Right atrium auricular region (tissue), 2 donors: Measurements from ENCODE around the gene IFITM5. TPM values are rescaled to one million over a fixed set of nuclear protein-coding genes. Genes with fewer than 3 reads are reported as not detected.

Experiments
- DNase-seq: peaks from one replicate; pipeline ENCODE4 v3.0.0-alpha.2; 2019; ENCODE audit warnings: low spot score
- H3K27ac ChIP-seq, 2 donors: fragments of 200-600 bp; sonication (generic); 1 replicate in 1 of 2; 2 replicates in 1 of 2; pipeline ENCODE4 v1.5.1; 2016 to 2019
- H3K27me3 ChIP-seq, 2 donors: fragments of 200-600 bp; sonication (generic); one replicate each; pipeline versions ENCODE4 v1.5.1 to v1.6.0; 2017 to 2019
- H3K36me3 ChIP-seq: fragments of 200-600 bp; sonication (generic); one replicate; pipeline ENCODE4 v1.5.1; 2016
- H3K4me1 ChIP-seq, 2 donors: fragments of 200-600 bp; sonication (generic); one replicate each; pipeline versions ENCODE4 v1.5.1 to v1.6.0; 2017 to 2019
- H3K4me3 ChIP-seq, 2 donors: fragments of 200-600 bp; sonication (generic); 1 replicate in 1 of 2; 2 replicates in 1 of 2; pipeline ENCODE4 v1.5.1; 2017 to 2019; ENCODE audit warnings: mild to moderate bottlenecking in 1 of 2, moderate library complexity in 1 of 2
- H3K9me3 ChIP-seq, 2 donors: fragments of 200-600 bp; sonication (generic); one replicate each; pipeline ENCODE4 v1.5.1; 2019
- total RNA-seq, 2 donors: library from RNA; depleted of rRNA; stranded (reverse); fragments of >200 nt; gene quantifications; one replicate each; pipeline ENCODE4 v1.1.0, GENCODE V29; 2016
- TF ChIP-seq, protein P1 (sequence below), 2 donors: fragments of 200-600 bp; sonication (generic); IDR thresholded peaks; one replicate each; pipeline ENCODE4 v1.5.1; 2019; ENCODE audit warnings: antibody characterized with exemption in 2 of 2

The IFITM5 gene
- total RNA-seq, 2 donors from 2014 or later: not detected

- TF ChIP-seq, protein P1, sequence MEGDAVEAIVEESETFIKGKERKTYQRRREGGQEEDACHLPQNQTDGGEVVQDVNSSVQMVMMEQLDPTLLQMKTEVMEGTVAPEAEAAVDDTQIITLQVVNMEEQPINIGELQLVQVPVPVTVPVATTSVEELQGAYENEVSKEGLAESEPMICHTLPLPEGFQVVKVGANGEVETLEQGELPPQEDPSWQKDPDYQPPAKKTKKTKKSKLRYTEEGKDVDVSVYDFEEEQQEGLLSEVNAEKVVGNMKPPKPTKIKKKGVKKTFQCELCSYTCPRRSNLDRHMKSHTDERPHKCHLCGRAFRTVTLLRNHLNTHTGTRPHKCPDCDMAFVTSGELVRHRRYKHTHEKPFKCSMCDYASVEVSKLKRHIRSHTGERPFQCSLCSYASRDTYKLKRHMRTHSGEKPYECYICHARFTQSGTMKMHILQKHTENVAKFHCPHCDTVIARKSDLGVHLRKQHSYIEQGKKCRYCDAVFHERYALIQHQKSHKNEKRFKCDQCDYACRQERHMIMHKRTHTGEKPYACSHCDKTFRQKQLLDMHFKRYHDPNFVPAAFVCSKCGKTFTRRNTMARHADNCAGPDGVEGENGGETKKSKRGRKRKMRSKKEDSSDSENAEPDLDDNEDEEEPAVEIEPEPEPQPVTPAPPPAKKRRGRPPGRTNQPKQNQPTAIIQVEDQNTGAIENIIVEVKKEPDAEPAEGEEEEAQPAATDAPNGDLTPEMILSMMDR (IDR thresholded peaks at IDR 0.05): no peak
- no peak for DNase-seq
- no peaks in the 10 kb centered on the region for H3K27me3 ChIP-seq
- no peak overlapping the region for H3K4me3 ChIP-seq
- H3K9me3 ChIP-seq: no peaks in the 10 kb centered on the region
- peaks cover 0 to 16% of the 10 kb centered on the region in 2 donors for H3K4me1 ChIP-seq
- no peaks in the 10 kb centered on the region for H3K36me3 ChIP-seq
- H3K27ac ChIP-seq: no peak overlapping the region
Observed at GRCh38 chr11:293271-293851, 6.0 kb downstream of the IFITM5 start.

GRCh38 chr11:292211-293121 is 6.9 kb downstream of the IFITM5 start:
- Histone ChIP-seq H3K4me1 (peaks cover 0 to 23% of the 10 kb centered on the region in 2 donors), H3K27ac (no peak overlapping the region), H3K27me3 (no peaks in the 10 kb centered on the region), H3K9me3 (no peaks in the 10 kb centered on the region), H3K4me3 (no peak overlapping the region), H3K36me3 (no peaks in the 10 kb centered on the region)
- TF ChIP-seq, protein P1 (IDR thresholded peaks at IDR 0.05): no peak
- no peak for DNase-seq

DNA sequence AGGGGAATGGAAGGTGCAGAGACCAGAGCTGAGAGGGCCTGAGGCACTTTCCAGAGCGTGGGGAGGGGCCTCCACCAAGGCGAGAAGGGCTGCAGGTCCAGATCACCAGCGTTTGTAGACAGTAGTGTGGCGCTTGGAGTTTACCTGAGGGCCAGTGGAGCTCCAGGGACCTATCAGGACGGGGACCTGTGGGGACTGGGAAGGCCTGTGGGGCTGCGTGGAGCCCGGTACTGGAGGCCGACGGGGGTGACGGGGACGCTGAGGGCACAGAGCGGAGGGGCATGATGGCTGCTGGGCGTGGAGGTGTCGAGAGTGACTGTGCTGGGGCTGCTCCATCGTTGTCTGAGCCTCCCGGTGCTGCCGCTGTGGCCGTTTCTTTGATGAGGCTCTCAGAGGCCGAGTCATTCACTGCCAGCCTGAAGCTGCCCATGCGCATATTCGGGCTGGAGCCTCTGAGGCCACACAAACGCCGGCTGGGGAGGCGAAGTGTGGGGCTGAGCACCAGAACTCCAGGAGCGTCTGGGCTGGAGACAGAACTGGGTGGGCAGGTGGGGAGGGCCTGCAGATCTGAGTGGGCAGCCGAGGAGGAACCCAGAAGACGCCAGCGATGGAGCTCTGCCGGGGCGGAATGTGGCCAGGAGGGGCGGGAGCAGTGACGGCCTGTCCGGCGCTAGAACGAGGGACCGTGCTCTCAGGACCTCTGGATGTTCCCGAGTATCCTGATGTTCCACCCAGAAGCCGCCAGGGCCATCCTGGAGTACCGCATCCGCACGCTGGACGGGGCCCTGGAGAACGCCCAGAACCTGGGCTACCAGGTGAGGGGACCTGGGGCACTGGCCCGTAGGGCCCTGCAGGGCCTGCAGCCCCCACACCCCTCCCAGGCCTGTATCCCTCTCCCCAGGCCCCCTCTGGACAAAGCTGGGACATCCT is 7.8 kb downstream of the IFITM5 start:
- TF ChIP-seq, protein P1 (IDR thresholded peaks at IDR 0.05): no peak

DNA sequence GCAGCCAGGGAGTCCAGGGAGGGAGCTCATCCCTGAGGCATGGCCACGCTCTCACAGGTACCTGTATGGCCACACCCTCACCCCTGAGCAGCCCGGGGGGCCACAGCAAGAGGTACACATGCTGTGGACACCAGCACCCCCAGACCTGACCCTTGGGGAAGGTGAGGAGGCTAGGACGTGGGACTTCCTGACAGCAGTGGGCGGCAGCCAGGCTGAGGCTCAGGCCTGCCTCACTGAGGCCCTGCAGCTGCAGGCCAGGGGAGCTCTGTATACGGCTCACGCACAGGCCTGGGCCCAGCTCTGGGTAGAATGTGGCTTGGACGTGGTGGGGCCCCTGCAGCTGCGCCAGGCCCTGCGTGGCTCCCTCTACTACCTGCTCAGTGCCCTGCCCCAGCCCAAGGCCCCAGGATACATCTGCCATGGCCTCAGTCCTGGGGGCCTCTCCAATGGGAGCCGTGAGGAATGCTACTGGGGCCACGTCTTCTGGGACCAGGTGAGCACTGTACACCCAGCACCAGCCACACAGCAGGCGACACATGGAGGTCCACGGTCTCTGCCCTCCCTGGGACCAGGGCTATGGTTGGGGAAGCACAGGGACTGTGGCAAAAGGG is 8.6 kb downstream of the IFITM5 start:
- DNase-seq: no peak
- no peaks in the 10 kb centered on the region for H3K36me3 ChIP-seq
- H3K27me3 ChIP-seq: no peaks in the 10 kb centered on the region
- no peaks in the 10 kb centered on the region for H3K9me3 ChIP-seq
- TF ChIP-seq, protein P1 (IDR thresholded peaks at IDR 0.05): no peak
- H3K4me3 ChIP-seq: no peak overlapping the region
- no peak overlapping the region for H3K27ac ChIP-seq
- peaks cover 0 to 23% of the 10 kb centered on the region in 2 donors for H3K4me1 ChIP-seq

More for the DNA sequence above, 7.8 kb downstream of the IFITM5 start:
- DNase-seq: no peak
- Histone ChIP-seq H3K4me3 (no peak overlapping the region), H3K36me3 (no peaks in the 10 kb centered on the region), H3K9me3 (no peaks in the 10 kb centered on the region), H3K4me1 (peaks cover 0 to 23% of the 10 kb centered on the region in 2 donors), H3K27ac (no peak overlapping the region), H3K27me3 (no peaks in the 10 kb centered on the region)
